HepG2 (cell line): Measurements from ENCODE around the gene GNAI2. TPM values are rescaled to one million over a fixed set of nuclear protein-coding genes. Genes with fewer than 3 reads are reported as not detected.

Experiments
- ATAC-seq: fragments of 200-7000 bp; cut with Tn5 transposase; 3 replicates; pipeline ENCODE4 v1.9.1; 2020; ENCODE audit warnings: mild to moderate bottlenecking, moderate library complexity
- BruUV-seq: library from RNA; stranded (reverse); fragments of 400-500 nt; replicated peaks from 2 replicates; lab custom pipeline; 2021; lab: Mats Ljungman, UMichigan
- CTCF ChIA-PET: fragments of 300-600 bp; formaldehyde crosslinking; extraction: SDS; loops from one replicate; lab custom pipeline; 2021; ENCODE audit warnings: low total read pairs, inconsistent platforms, low intra/inter-chr PET ratio; lab: Yijun Ruan, JAX
- POLR2A ChIA-PET: fragments of 350-600 bp; sonication (Branson Sonifier 250); formaldehyde crosslinking; loops from one replicate; lab custom pipeline; 2020; ENCODE audit warnings: antibody characterized with exemption, inconsistent platforms; lab: Yijun Ruan, JAX
- DNase-seq: peaks from one replicate; pipeline ENCODE4 v3.0.0-alpha.2; 2015; ENCODE audit warnings: low spot score
- FAIRE-seq: peaks from 3 replicates; lab custom pipeline; 2011; peaks lifted over from hg19 to GRCh38; lab: Jason Lieb, UNC
- H2AFZ ChIP-seq: one replicate; pipeline ENCODE4 v1.6.1; 2011; ENCODE audit warnings: low read length, inconsistent platforms
- H3K27ac ChIP-seq: fragments of 300-600 bp; 3 replicates; pipeline ENCODE4 v1.8.0; 2011; ENCODE audit warnings: mixed run types, mild to moderate bottlenecking, mixed read lengths, low read length, inconsistent platforms; ENCODE audit not compliant: insufficient read depth; ENCODE audit errors: extremely low read length
- H3K27me3 ChIP-seq, 2 experiments: fragments of 200-600 bp in 1 of 2; 2 replicates in 1 of 2; 3 replicates in 1 of 2; pipeline versions ENCODE4 v1.6.0 to v1.8.0; 2011; ENCODE audit warnings: low read length in 2 of 2, mild to moderate bottlenecking in 2 of 2, moderate library complexity in 2 of 2, inconsistent platforms in 1 of 2; ENCODE audit not compliant: insufficient read depth in 2 of 2, control insufficient read depth in 1 of 2
- H3K36me3 ChIP-seq, 2 experiments: fragments of 200-600 bp in 1 of 2; replicated peaks in 1 of 2; 2 replicates in 1 of 2; 3 replicates in 1 of 2; pipeline versions ENCODE4 v1.5.1 to v1.8.0; 2011; ENCODE audit warnings: low read length in 2 of 2, inconsistent platforms in 1 of 2; ENCODE audit not compliant: insufficient read depth in 2 of 2, control insufficient read depth in 1 of 2
- H3K4me1 ChIP-seq: 2 replicates; pipeline ENCODE4 v1.5.1; 2012; ENCODE audit warnings: low read length, inconsistent platforms; ENCODE audit not compliant: insufficient read depth
- H3K4me2 ChIP-seq: 2 replicates; pipeline ENCODE4 v1.6.0; 2011; ENCODE audit warnings: low read depth, low read length, inconsistent platforms
- H3K4me3 ChIP-seq, 3 experiments: fragments of 200-600 bp in 1 of 3; sonication (generic), shearing (Covaris generic) in 1 of 3; replicated peaks in 1 of 3; 2 replicates each; pipeline ENCODE4 v1.5.1; 2011 to 2016; ENCODE audit warnings: low read length in 3 of 3, inconsistent platforms in 2 of 3, low read depth in 2 of 3, mild to moderate bottlenecking in 2 of 3, control low read depth in 1 of 3, mixed read lengths in 1 of 3; ENCODE audit not compliant: insufficient read depth in 1 of 3
- H3K79me2 ChIP-seq: one replicate; pipeline ENCODE4 v1.6.1; 2011; ENCODE audit warnings: low read length, inconsistent platforms; ENCODE audit not compliant: insufficient read depth
- H3K9ac ChIP-seq: 2 replicates; pipeline ENCODE4 v1.6.0; 2011; ENCODE audit warnings: mild to moderate bottlenecking, low read depth, low read length, inconsistent platforms; ENCODE audit not compliant: insufficient read depth
- H3K9me3 ChIP-seq: 2 replicates; pipeline ENCODE4 v1.5.1; 2012; ENCODE audit warnings: mild to moderate bottlenecking, low read length
- H4K20me1 ChIP-seq: 2 replicates; pipeline ENCODE4 v1.6.0; 2011; ENCODE audit warnings: inconsistent platforms, mild to moderate bottlenecking, low read length, moderate library complexity; ENCODE audit not compliant: insufficient read depth
- DDIT3 ChIP-seq: sonication (generic); formaldehyde crosslinking; IDR thresholded peaks from 2 replicates; pipeline ENCODE4 v1.4.0; 2020; ENCODE audit warnings: mild to moderate bottlenecking, missing genetic modification reagents
- MAFF ChIP-seq: IDR thresholded peaks from 2 replicates; pipeline ENCODE4 v1.6.1; 2011; ENCODE audit warnings: low read depth, low read length, improper control_type of control experiment
- MAFG ChIP-seq: sonication (generic); formaldehyde crosslinking; IDR thresholded peaks from 2 replicates; pipeline ENCODE4 v1.5.1; 2020; ENCODE audit warnings: mild to moderate bottlenecking, missing genetic modification reagents
- NR2F6 ChIP-seq, 2 experiments: IDR thresholded peaks; 2 replicates each; pipeline ENCODE4 v1.6.1; 2016; ENCODE audit warnings: antibody characterized with exemption in 1 of 2, mild to moderate bottlenecking in 1 of 2
- SMAD9 ChIP-seq: sonication (generic); formaldehyde crosslinking; IDR thresholded peaks from 2 replicates; pipeline ENCODE4 v1.5.1; 2020; ENCODE audit warnings: mild to moderate bottlenecking, missing genetic modification reagents
- TBX2 ChIP-seq: sonication (generic); formaldehyde crosslinking; IDR thresholded peaks from 2 replicates; pipeline ENCODE4 v1.5.0; 2020; ENCODE audit warnings: missing genetic modification reagents, mild to moderate bottlenecking, borderline replicate concordance
- ZNF446 ChIP-seq: sonication (generic); formaldehyde crosslinking; IDR thresholded peaks from 2 replicates; pipeline ENCODE4 v1.5.0; 2020; ENCODE audit warnings: mild to moderate bottlenecking, missing genetic modification reagents
- ZNF773 ChIP-seq: sonication (generic); formaldehyde crosslinking; IDR thresholded peaks from 2 replicates; pipeline ENCODE4 v1.4.0; 2020; ENCODE audit warnings: missing genetic modification reagents, borderline replicate concordance
- WGBS: methylation state at CpG from one replicate; pipeline ENCODE4 v1.1.6; 2017; ENCODE audit warnings: low lambda C conversion rate; 5-methylcytosine and 5-hydroxymethylcytosine counted together
- in situ Hi-C: cut with HindIII; loops from 2 replicates; pipeline ENCODE4 v1.10.0; 2017; ENCODE audit warnings: low pct_unique_long_range_greater_than_20kb; ENCODE audit not compliant: extremely low pct_ligation_motif_present
- intact Hi-C: fragments of 100-400 bp; cut with micrococcal nuclease; formaldehyde crosslinking; loops from one replicate; pipeline ENCODE4 v1.10.0; 2022; ENCODE audit not compliant: unreplicated experiment
- polyA plus RNA-seq, 8 experiments: library from polyadenylated mRNA; depleted of rRNA in 3 of 8; stranded (reverse) in 7 of 8; unstranded in 1 of 8; fragments of >200 nt; fragmentation: Illumina TruSeq in 4 of 8; extraction: Trizol in 4 of 8; gene quantifications; 2 replicates each; pipeline versions ENCODE4 v1.2.1 to v1.2.3, GENCODE V29; 2011 to 2016; ENCODE audit warnings: low read depth in 4 of 8, missing spikeins in 1 of 8, mixed read lengths in 1 of 8; ENCODE audit not compliant: insufficient read depth in 1 of 8
- total RNA-seq, 5 experiments: library from RNA; depleted of rRNA; stranded (reverse); fragments of >200 nt; fragmentation: Illumina TruSeq; extraction: Trizol; gene quantifications; 2 replicates each; pipeline ENCODE4 v1.2.3, GENCODE V29; 2016; ENCODE audit warnings: low read depth in 1 of 5

GNAI2 gene
- total and polyA plus RNA-seq, 2 of the 13 experiments (the other 11 are each of a cell fraction or from before 2014, with no cell fraction given), result 51.1 to 66.2 TPM

GRCh38 chr3:50297384-50297775 lies 61.4 kb downstream of the GNAI2 start:
- H2AFZ ChIP-seq, result no peak overlapping the region
- POLR2A ChIA-PET, result interaction anchor here (0.9 to 7.9 kb wide), 5 partner anchors 10 to 102 kb away, joined by 3 to 222 read pairs (median 5); partner anchors contain the start of gene HYAL2
- H3K4me2 ChIP-seq, result peak overlapping the region; percentile 87; the same call in 1 of the 2 replicates
- no peak overlapping the region for H3K9ac ChIP-seq
- in situ Hi-C loops, result no loop called here
- H3K79me2 ChIP-seq, result peaks cover 27% of the 10 kb centered on the region
- peaks cover 6% of the 10 kb centered on the region for H4K20me1 ChIP-seq
- BruUV-seq, result no TSS peak
- H3K9me3 ChIP-seq, result no peaks in the 10 kb centered on the region
- intact Hi-C loops, result no loop called here
- no peak for ATAC-seq
- TF ChIP-seq ZNF446 (CRISPR knock-in tag), result no peak
- 0 out of 2 replicates have a peak, but pooled peaks have one; percentile 10 for TF ChIP-seq MAFG
- TF ChIP-seq DDIT3, result no peak
- TF ChIP-seq MAFF, result peak; percentile 6; the same call in 1 of the 2 replicates
- TF ChIP-seq SMAD9, result no peak
- no peak for TF ChIP-seq NR2F6 (IDR thresholded peaks at IDR 0.05)
- 0 out of 2 replicates have a peak, but pooled peaks have one; percentile 29 for TF ChIP-seq NR2F6 (CRISPR knock-in tag; IDR thresholded peaks at IDR 0.05)
- 0 out of 2 replicates have a peak, but pooled peaks have one; percentile 21 for TF ChIP-seq TBX2 (CRISPR knock-in tag)
- TF ChIP-seq ZNF773, result no peak
- H3K36me3 ChIP-seq, result peaks cover 1 to 3% of the 10 kb centered on the region in 2 experiments; a peak in 2 of 5 replicates
- CTCF ChIA-PET, result no interaction called here
- DNase-seq, result no peak
- no peak for FAIRE-seq
- no CpG with 5 or more reads among the region's 2 CpGs for WGBS
- no peak overlapping the region for H3K4me3 ChIP-seq
- H3K4me1 ChIP-seq, result peaks cover 60% of the 10 kb centered on the region
- H3K27me3 ChIP-seq, result no peaks in the 10 kb centered on the region; a peak in 1 of 5 replicates
- H3K27ac ChIP-seq, result peak overlapping the region; percentile 10
